ENCODE results near the gene PGBD1.
A peak's percentile ranks its signal among the peaks of the same experiment; 100 is the strongest.
"Not testable (repeated sequence)": the region's sequence is repeated elsewhere in the genome, so short reads cannot be mapped to it uniquely, and the experiment has no call there.

PGBD1 gene

GRCh38 chr6:28274888-28275287 lies 6.5 kb upstream of the PGBD1 start:
- DNase-seq = no peak

GRCh38 chr6:28277746-28278145 lies 3.6 kb upstream of the PGBD1 start:
- no peak for DNase-seq

DNA sequence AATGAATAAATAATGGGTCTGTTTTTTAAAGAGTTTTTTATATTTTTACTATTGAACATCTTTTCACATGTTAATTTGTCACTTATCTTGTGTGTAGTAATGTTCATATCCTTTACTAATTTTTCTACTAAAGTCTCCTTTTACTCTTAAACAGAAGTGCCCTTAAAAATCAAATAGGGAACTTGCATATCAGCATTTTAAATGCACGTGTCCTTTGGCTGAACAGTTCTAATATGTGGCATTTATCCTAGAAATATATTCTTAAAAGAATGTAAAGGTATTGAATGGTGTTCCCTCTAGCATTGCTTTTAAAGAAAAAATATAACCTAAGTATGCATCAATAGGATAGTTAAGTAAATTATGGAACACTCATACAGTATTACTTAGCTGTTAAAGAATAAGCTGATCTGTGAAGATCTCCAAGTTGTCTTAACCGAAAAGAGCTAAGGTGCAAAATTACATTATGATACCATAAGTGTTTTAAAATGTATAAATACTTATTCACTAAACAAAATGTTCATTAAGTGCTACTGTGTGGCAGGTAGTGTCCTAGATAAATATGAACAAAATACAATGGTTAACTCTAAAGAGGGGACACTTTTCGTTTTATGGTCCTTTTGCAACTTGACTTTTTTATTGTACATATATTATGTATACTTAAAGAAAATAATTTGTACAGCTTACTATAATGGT lies 631 bp upstream of the PGBD1 start:
- no peak for DNase-seq

GRCh38 chr6:28282926-28283325 lies 1.6 kb downstream of the PGBD1 start:
- DNase-seq = no peak

- DNase-seq = no peak
Observed at GRCh38 chr6:28291573-28291972, 10.2 kb downstream of the PGBD1 start.

- DNase-seq = no peak
Observed at GRCh38 chr6:28295326-28295725, 14.0 kb downstream of the PGBD1 start.

GRCh38 chr6:28296520-28297060 lies 15.2 kb downstream of the PGBD1 start:
- DNase-seq = no peak

- no peak for DNase-seq
Observed at GRCh38 chr6:28303570-28303969, 22.2 kb downstream of the PGBD1 start.

- DNase-seq = not testable (repeated sequence)
Observed at GRCh38 chr6:28306363-28306762, 25.0 kb downstream of the PGBD1 start.

GRCh38 chr6:28311139-28311823 lies 29.9 kb downstream of the PGBD1 start:
- no peak for DNase-seq

DNA sequence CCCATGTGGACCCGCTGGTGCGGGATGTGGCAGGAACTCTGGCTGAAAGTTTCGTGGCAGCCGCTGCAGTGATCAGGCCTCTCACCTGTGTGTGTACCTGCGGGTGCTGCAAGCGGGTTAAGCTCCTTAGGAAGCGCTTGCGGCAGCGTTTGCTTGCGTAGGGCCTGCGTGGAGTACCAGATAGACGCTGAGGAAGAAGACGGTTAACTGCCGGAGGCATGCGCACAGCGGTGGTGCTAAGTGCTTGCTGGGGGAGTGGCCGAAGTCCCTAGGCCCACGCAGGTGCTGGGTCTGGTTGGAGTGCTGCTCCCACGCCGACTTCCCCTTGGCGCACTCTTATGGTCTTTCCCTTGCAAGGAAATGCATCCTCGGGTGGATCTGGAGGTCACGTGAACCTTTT lies 31.6 kb downstream of the PGBD1 start:
- no peak for DNase-seq

DNA sequence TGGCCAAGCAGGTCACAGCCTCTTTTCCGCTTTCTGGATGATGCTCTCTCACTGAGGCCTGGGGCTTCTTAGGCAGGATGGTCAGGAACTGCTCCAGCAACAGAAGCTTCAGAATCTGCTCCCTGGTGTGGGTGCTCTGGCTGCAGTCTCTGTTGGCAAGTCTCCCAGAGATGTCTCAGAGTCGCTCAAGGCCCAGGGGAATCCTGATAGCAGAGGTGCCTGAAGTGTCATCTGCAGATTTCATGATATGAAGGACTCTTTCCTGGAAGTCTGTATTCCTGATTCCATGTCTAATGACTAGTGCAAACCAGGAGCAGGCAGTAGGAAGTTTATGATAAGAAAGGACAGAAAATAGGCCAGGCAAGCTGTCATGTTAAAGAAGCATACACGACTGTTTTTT lies 34.3 kb downstream of the PGBD1 start:
- DNase-seq = no peak

- not testable (repeated sequence) for DNase-seq
Observed at GRCh38 chr6:28317866-28318265, 36.5 kb downstream of the PGBD1 start.

- no peak for DNase-seq
Observed at GRCh38 chr6:28322661-28323060, 41.3 kb downstream of the PGBD1 start.

GRCh38 chr6:28323813-28324424 lies 42.5 kb downstream of the PGBD1 start:
- no peak for DNase-seq

DNA sequence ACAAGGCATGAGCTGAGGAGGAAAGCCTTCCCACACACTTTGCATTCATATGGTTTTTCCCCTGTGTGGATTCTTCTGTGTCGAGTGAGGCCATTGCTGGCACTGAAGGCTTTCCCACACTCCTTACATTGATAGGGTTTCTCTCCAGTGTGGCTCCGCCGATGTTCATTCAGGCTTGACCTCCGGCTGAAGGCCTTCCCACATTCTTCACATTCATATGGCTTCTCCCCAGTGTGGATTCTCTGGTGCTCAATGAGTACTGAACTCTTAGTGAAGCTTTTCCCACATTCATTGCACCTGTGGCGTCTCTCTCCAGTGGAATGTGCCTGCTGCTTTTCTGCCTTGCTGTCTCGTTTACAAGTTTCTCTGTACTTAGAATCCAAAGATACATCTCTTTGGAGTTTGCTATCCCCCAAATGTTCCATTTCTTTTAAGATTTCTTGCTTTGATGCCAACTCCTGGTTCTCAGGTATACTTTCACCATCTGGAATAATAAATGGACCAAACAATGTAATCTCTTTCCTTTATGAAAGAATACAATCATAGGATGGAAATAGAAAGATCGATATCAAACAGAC lies 45.1 kb downstream of the PGBD1 start:
- no peak for DNase-seq

DNA sequence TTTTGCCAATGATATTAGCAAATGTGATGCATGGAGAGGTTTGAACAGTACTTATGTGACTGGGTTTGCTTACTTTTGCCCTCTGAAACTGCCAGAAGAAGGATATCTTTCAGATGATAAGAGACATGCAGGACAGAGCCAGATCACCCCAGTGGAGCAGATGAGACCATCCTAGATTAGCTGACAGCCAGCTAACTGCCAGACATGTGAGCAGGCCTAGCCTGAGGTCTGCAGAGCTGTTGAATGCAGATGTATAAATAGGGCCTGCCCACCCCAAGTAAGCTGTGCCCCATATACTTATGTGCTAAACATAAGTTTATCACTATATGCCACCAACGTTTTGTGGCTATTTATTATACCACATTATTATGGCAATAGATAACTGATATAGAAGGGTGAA lies 48.7 kb downstream of the PGBD1 start:
- DNase-seq = no peak

- no peak for DNase-seq
Observed at GRCh38 chr6:28333047-28333446, 51.7 kb downstream of the PGBD1 start.

- DNase-seq = no peak
Observed at GRCh38 chr6:28333599-28334018, 52.2 kb downstream of the PGBD1 start.

DNA sequence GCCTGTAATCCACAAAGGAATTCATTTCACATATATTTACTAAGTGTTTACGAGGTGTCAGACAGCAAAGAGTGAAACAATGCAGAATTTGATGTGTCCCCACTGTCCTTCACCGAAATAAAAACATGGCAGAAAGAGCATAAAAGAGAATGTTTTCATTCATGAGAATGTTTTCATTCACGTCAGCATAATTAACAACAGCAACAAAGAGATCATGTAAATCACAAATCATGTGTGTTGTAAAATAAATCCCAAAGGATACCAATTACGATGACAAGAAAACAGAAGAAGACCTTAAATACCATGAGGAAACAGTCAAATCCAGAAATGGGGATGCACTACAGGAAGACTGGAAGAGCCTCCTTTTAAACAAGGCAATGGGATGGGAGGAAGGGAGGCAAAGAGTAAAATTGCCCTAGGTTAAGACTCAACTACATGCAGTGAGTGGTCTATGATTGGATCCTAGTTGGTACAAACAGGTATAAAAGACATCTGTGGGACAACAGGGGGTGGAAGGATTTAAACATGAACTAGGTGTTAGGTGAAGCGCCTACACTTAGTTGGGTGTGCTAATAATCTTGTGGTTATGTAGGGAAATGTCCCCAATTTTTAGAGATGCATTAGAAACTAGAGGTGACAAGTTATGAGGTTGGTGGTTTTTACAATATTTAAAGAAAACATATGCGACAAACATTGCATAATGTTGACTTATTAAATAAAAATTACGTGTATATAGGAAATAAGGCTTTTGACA lies 53.1 kb downstream of the PGBD1 start:
- DNase-seq = no peak

GRCh38 chr6:28335040-28335563 lies 53.7 kb downstream of the PGBD1 start:
- DNase-seq = no peak

DNA sequence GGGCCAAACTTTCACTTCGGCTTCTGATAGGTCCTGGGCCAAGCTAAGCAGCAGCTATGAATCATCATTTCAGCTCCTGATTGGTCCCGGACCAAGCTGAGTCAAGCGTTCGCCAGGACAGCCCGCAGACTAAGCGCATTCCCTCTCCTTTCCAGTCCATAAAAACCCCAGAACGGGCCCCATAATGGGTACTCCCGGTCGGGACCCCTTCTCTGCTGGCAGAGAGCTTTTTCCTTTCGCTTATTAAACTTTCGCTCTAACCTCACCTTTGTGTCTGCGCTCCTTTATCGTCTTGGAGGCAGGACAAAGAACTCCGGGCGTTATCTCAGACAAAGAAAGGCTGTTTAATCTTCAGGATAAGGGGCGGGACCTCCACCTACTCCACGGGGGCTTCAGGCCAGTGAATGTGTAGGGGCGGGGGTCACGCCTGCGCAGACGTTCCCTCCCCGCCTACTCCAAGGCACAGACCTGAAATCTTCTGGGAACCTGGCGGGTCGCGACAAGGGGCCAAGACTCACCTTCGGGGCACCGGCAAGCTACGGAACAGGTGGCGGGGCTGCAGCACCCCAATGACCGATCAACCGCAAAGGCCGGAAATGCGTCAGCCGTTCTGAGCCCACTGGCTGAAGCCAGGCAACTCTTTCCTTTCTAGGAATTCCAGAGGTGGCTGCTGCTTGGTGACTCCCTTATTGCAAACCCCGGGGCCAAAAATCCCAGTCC lies 54.4 kb downstream of the PGBD1 start, which contains the start of gene ZSCAN31:
Gene ZSCAN31 (minus strand): TSS at position 585 of the 720 bp plus-strand sequence. CDS start 6,465 bp downstream, outside the sequence.
- peak; percentile 32 for DNase-seq

All from NCI-H1092 treated with DMSO at 0.1 percent for 48 hours (cell line).